ENCODE results near the gene APLF.

DNA sequence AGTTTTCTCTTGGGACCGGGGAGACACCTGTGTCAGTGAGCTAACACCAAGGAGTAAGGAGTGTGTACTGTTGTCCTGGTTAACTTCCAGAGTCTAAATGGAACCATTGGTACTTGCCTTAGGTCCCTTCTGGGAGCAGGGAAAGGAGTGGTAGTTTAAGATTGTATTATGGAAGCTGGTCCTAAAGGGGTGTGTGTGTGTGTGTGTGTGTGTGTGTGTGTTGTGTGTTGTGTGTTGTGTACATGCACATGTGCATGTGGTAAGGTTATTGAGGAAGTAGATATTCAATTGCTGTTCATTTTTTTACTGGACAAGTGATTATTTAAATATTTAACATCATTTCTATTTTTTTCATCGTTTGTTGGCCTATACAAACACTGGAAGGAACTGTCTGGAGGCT, 1.4 kb downstream of the APLF start:
- TF ChIP-seq, protein P1, sequence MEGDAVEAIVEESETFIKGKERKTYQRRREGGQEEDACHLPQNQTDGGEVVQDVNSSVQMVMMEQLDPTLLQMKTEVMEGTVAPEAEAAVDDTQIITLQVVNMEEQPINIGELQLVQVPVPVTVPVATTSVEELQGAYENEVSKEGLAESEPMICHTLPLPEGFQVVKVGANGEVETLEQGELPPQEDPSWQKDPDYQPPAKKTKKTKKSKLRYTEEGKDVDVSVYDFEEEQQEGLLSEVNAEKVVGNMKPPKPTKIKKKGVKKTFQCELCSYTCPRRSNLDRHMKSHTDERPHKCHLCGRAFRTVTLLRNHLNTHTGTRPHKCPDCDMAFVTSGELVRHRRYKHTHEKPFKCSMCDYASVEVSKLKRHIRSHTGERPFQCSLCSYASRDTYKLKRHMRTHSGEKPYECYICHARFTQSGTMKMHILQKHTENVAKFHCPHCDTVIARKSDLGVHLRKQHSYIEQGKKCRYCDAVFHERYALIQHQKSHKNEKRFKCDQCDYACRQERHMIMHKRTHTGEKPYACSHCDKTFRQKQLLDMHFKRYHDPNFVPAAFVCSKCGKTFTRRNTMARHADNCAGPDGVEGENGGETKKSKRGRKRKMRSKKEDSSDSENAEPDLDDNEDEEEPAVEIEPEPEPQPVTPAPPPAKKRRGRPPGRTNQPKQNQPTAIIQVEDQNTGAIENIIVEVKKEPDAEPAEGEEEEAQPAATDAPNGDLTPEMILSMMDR (IDR thresholded peaks at IDR 0.05; ENCODE audit: insufficient read depth, low read length, poor library complexity, severe bottlenecking), result no peak
- no peak for TF ChIP-seq EZH2phosphoT487 (conservative IDR thresholded peaks at IDR 0.05; ENCODE audit: low read length)
